ENCODE results near the gene EHD4.

EHD4 gene

DNA sequence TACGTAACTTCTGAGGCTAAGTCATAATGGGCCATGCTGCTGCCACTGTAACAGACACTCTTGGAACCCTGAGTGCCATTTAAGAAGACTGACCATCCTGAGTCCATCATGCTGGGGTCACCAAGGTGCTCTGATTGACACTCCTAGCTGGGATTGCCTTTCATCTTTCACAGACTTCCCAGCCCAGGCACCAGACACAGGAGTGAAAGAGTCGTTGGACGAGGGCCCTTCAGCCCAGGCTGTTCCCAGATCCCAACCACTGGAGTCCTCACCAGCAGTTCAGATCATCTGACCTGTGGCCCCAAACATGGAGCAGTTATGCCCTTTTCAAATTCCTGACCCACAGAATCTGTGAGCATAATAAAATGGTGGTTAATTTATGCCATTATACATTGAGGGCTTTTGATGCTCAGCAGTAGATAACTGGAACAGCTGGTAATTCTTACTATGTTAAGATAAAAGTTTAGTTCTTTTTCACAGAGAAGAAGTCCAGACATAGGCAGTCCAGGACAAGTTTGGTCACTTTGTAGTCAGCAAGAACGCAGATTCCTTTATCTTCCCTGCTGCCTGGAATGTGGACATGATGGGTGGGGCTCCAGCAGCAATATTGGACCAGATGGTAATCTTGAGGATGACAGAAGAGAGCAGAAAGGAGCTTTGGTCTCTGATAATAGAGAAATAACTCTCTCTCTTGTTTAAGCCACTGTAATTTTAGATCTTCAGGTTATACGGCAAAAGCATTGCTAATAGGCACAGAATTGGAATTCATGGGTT lies 7.3 kb upstream of the EHD4 start:
- DNase-seq = no peak

DNA sequence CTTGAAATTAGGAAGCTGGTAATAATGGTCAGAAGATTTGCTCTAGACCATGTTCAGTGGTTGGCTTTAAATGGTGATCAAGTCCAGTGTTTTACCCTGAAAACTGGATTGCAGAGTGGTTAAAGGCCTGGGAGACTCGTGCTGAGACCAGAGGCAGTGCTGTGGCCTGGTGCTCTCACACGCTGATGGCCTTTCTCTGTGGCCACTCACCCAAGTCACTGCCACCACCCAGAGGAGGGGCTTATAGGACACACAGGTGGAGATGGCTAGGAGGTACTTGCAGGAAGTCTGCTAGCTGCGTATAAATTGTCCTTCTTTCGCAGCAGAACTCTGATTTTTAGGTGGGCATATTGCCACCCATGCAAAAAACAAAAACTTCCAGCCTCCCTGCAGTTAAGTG lies 6.2 kb upstream of the EHD4 start:
- DNase-seq = no peak

DNA sequence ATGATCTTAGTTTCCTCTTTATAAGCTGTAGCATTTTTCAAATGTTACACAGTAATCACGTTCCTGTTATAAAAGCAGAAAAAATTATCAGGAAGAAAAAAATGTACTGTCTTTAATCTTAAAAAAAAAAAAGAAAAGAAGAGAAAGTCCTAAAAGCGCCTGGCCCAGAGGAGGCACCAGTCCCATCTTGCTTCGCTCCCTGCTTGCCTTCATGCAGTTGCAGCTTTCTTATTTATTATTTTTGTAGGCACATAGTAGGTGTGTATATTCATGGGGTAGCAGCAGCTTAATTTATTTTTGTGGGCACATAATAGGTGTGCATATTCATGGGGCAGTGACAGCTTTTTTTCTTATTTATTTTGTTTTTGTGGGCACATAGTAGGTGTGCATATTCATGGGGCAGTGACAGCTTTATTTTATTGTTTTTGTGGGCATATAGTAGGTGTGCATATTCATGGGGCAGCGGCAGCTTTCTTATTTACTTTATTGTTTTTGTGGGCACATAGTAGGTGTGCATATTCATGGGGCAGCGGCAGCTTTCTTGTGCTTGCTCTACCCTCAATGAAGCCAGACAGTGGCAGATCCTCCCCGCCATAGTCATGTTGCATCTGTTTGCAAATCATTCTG lies 5.5 kb upstream of the EHD4 start:
- DNase-seq = no peak

DNA sequence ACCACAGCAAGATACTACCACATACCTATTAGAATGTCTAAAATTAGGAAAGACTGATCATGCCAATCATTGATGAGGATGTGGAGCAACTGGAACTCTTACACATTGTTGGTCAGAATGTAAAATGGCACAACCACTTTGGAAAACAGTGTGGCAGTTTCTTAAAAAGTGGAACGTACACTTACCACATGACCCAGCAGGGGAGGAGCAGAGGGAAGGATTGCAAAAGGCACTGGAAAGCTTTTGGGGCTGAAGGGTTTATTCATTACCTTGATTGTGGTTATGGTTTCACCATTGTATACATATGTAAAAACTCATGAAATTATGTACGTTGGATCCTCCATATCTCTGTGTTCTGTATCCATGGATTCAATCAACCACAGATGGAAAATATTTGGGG lies 3.3 kb upstream of the EHD4 start:
- DNase-seq = no peak

DNA sequence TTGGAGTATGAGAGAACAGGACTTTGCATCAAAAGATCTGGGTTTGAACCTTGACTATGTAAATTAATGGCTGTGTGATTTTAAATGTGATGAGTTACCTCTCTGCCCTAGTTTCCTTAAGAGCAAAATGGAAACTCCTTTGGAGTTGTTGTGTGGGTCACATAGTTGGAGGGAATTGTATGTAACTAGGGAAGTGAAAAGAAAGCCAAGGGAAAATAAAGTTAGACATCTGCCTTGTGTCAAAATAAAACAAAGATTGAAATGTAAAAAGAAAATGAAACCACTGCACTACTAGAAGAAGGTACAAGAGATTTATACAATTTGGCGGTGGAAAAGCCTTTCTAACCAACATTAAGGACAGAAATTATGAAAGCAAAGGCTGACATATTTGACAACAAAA lies 1.7 kb upstream of the EHD4 start:
- DNase-seq = no peak

DNA sequence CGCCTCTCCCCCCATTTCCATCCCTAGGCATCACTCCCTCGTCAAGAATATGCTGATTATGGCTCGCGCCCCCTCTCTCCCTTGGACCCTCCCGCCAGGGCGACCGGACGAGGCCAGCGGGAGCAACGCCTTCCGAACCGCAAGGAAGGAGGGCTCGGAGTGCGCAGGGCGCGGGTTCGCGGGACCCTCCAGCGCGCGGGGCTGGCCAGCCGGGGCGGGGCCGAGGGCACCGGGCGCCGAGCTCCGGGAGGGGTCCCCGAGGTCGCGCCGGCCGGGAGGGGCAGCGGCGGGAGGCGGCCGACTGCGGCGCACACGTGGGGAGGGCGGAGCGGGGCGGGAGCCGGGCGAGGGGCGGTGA lies 483 bp downstream of the EHD4 start:
- no peak for DNase-seq

DNA sequence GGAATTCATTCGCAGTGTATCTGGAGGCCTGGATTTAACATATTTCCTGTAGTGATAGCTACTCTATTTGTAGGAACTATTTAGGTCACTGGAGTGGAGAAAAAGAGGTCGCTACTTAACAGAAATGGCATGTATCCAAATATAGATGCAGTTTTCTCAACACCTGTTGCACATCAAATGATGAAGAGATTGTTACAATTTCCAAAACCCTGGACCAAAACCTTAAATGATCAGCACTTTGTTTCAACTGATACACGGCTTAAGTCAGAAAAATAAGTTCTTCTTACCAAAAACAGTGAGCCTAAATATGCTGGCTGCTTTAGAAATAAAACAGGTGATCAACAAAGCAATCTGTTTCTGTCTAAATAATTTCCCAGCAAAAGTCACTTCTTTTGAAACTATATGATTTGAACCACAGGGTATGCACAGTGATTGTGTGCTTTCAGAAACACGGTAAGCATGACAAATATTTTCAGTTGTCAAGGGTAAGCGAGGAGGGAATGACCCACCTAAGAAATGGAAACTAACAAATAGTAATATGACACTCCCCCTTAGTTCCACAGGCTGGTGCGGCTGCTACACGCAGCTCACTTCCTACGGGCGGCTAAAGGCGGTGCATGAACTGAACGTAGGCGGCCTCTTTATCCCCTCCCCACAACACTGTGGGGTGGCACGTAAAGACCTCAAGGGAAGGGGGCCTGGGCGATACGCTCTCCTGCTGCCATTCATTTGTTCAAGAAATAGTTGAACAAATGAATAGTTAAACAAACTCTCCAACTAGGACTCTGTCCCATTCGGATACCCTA lies 1.1 kb downstream of the EHD4 start:
- DNase-seq = peak; percentile 21 to 71

DNA sequence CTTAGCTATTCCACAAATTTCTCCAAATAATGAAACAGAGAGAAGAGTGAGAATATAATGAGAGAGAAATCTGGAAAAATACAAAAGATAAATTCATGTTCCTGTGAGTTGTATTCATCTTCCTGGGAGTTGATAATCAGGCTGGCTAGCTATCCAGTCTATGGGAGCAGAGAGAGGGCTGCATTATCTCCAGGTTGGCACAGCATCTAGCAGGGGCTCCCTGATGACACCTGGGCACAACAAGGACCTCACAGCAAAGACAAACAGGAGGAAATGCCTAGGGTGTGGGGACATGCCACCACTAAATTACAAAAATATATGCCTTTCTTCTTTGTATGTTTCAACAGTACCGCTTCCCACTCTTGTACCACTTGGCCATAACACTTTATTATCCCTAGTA lies 1.9 kb downstream of the EHD4 start:
- no peak for DNase-seq

DNA sequence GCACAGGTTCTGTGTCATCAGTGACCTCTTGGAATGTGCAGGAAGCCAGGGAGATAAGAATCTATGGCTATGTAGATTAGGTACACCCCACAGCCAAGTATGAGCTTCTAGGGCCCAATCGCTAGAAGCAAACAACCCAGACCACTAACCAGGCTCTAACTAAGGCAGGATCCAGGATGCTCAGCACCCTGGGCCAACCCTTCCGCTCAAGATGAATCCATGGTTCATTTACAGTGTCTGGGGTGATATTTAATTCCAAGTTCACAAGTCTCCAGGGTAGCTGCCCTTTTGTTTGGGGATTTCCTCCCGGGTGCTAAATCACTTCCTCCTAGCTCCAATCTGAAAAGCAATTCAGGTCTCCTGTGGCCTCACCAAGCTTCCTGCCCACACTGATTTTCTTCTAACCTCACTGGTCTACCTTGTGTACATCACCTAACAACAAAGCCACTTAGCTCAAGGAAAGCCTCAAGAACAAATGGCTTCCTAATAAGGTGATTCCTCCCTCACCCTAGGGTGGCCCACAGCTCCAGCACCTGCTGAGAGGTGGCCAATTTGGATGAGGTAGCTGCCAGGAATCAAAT lies 2.4 kb downstream of the EHD4 start:
- no peak for DNase-seq

DNA sequence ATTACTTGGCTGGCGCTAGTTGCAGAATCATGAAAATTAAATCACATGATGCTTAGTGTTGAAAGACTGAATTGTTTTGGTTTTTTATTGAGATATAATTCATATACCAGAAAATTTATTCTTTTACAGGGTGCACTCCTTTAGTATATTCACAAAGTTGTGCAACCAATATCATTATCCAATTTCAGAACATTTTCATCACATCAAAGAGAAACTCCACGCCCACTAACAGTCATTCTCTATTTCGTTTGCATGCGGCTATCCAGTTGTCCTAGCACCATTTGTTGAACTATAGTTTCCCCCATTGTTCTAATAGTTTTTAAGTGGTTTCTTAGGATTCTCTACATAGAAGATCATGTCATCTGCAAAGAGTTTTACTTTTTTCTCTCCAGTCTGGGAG lies 3.7 kb downstream of the EHD4 start:
- DNase-seq = no peak

DNA sequence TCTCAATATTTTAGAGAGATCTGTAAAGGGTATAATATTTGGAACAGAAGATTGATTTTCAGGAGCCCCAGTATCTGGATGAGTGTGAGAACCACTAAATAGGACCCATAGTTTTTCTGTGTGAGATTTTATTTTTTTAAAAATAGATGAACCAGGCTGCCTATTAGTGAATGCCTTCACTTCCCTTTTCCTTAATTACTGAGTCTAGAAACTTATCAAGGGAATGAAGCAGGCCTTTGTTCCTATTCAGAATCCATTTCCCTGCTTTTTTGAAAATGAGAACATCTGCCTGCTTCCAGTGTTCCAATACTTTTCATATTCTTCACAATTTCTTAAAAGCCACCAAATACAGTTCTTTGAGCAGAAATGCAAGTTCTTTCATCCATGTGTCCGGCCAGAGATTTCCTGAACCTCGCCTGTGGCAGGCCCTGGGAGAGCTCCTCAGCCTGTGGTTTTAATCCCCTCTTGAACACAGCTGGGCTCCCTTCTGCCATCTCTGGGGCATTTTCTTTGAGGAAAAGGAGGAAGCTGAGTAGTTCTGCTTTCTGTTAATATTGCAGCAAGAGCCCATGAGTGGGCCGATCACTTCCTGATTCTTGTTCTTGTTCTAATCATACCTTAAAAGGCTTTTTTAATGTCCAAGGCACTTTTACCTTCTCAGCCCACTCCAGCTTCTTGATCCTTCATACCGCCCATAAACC lies 4.7 kb downstream of the EHD4 start:
- no peak for DNase-seq

DNA sequence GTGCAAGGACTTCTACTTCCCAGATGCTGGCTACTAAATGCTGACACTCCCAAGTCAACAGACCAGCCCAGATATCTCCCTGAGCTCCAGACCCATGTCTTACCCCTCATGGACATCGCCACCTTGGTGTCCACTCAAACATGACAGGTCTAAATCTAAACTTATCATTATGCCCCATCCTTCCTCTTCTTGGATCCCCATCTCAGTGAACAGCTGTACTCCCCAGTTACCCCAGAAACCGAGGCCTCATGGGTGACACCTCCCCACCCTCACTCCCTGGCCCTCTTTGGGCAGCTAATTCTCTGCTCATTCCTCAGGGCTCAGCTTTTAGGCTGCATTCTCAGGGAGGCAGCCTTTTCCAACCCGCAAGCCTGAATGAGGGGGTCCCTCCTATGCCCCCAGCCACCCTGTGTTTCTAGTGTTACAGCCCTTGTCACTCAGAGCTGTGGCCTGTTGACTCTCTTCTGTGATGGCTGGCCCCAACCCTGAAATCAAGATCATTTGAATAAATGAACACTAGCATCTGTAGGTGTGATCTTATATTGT lies 5.4 kb downstream of the EHD4 start:
- no peak for DNase-seq

DNA sequence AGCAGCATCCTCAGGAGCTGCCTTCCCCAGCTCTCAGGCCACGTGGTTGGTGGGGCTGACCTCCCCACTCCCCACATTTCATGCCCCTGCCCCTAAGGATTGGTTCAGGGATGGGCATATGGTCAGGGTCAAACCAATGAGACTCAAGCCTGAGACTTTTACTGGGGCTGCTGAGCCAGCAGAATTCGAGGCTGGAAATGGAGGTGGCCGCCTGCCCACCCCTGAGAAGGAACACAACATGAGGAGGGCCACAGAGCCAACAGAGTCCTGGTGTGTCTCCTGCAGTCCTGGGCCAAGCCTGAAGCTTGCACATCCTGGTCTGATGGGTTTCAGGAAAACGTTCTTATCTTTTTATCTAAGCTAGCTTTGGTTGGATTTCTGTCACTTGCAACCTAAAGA lies 5.9 kb downstream of the EHD4 start:
- DNase-seq = no peak

DNA sequence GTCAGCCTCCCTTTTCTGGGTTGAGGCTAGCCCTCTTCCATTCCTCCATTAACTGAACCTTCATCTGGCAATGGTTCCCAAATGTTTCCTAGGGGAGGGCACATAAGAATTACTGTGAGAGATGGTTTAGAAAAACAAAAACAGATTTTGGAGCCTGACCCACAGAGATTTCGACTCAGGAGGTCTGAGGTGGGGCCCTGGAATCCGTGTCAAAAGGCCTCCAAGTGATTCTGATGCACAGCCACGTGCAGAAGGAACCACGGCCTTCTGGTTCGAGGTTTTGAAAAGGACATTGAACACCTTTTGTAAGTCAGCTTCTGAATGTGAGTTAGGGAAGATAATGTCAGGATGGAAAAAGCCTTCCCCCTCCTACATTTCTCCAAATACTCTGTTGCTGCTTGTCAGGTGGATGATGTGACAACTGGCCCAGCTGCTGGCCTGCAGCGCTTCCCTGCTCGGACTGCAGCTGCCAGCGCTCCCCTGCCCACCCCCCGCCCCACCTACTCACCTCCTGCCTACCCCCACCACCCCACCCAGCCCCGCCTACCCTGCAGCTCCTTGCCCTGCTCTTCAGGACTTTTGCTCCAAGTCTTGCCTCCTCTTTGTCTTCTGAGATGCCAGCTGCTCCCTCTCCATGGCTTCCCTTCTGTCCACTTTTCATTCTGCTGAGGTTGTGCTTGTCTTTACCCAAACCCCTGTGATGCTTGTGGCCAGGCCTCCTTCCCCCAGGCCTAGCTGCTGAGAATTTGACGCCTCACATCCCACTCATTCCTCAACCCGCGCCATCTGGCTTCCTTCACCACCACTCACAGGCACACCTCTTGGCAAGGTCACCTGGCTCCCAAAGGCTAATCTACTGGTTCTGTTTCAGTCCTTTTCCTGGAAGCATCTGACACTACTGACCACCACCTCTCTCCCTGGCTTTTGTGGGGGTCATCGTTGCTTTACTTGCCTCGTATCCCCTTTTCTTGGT lies 6.6 kb downstream of the EHD4 start:
- DNase-seq = no peak

DNA sequence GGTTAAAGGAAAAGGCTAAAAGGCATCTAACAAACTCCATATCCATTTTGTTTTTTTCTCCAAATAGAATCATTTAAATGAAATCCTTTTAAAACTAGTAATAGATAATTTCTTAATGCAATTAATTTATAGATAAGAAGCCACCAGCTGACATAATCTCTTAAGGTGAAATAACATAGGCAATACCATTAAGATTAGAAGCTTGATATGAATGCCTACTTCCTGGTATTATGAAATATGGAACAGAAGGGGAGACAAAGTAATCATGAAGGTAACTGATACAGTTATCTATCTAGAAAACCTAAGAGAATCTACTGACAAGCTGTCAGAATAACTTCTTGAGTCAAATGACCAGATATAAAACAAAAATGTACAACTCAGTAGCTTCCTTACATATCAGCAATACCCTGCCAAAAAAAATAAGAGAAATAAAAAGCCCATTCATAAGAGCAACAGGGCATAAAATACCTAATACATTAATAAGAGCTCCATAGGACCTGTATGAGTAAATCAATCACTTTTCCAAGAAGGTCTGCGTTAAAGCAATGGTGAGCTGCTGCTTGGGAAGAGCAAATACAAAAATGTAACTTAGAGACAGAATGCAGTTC lies 10.7 kb downstream of the EHD4 start:
- no peak for DNase-seq

DNA sequence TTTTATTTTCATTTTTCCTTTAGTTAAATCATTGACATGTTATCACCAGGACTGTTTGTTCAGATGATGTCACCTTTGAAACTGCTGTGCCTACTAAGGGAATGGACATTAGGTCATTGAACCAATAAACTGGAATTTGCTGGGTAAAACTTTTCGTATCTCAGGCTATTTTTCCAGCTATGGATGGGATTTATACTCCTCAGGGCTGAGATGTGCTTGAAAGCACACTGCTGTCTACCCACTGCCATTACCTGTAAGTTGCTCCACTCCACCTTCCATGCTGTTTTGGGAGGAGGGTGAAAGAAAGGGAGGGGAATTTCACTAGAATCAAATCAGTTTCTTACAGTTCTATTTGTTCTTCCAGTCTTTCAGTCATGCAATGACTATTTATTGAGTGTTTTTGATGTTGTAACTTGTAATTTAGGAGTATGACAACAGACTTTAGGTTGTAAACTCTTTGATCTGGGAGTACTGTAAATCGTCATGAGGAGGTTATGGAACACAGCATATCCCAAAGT lies 11.3 kb downstream of the EHD4 start:
- DNase-seq = no peak

DNA sequence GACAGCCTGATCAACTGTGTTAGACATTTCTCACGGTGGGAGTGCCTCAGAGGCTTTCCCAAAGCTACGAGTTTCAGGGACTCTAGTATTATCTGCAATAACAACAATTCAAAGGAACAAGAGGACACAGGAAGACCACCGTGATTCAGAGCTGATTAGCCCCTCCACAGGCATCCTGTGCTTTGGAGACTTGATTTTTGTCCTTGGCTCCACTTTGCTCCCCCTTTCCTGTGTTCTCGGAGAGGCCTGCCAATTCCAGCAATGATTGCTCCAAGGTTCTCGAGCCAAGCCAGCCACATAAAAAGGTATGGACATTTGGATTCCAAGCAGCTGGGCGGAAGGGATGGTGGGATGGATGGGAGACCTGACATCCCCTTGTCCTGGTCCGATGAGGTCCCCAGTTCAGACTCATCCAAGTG lies 14.3 kb downstream of the EHD4 start:
- no peak for DNase-seq

DNA sequence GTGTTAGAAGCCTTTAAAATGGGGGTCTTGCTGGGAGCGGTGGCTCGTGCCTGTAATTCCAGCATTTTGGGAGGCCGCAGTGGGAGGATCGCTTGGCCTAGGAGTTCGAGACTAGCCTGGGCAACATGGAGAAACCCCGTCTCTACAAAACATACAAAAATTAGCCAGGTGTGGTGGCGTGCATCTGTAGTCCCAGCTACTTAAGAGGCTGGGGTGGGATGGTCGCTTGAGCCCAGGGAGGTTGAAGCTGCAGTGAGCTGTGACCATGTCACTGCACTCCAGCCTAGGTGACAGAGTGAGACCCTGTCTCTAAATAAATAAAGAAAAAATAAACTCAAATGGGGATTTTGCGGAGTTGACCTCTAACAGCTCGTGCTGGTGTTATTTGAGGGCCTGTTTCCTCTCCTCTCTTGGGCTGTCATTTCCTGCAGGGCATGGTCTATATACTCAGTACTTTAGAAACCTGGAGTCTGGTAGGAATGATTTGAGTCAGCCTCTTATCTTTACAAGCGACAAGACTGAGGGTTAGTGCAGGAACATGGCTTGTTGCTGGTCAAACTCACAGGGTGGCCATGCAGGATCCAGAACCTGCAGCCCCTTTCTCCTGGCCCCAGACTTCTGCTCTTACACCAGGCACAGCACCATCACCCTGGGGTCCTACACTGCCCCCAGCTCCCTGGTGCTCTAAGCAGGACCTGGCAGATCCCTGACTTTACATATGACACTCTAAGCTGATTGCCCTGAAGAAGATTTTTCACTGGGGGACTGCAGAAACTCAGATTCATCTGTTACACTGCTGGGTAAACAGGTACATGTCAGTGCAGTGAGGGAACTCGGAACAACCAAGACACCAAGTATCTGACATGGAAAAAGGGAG lies 15.1 kb downstream of the EHD4 start:
- DNase-seq = no peak

DNA sequence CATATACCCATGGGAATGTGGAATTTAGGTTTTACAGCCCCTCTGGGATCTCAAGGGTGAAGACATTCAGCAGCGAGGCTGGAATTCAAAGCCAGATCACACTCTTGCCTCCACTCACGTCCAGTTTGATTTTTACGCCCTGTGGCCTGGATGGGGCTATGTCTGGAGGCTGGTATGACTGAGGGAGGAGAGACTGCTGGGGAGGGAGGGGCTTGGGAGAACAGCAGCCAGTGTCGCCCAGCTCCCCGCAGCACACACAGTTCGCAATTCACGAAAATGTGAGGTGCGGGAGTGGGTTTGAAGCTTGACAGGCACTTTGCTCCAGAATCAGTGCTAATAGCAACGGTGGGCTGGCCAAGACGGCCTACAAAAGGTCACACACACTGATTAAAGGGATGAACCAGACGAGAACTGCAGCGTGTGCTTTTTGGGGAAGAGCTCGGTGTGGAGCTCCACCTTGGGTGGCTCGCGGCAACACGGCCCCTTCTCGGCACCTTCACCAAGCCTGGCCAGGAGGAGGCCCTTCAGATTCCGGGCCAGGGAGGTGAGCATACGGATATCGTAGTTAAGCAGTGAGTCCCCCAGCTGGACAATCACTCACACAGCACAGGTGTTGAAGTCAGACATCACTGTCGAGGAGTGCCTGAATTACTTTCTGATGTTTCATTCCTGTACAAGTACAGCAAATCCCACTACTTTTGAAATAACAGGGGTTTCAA lies 16.4 kb downstream of the EHD4 start:
- DNase-seq = no peak

Data from SW 1271 (cell line).